Uterus (tissue), 4 donors: Measurements from ENCODE around the gene CBFA2T2. TPM values are rescaled to one million over a fixed set of nuclear protein-coding genes. Genes with fewer than 3 reads are reported as not detected.

ENCODE experiments used
- DNase-seq, 2 donors: peaks; one replicate each; pipeline ENCODE4 v3.0.0-alpha.2; 2019 to 2020
- H3K27ac ChIP-seq, 2 donors: fragments of 200-600 bp; sonication (generic); 1 replicate in 1 of 2; 2 replicates in 1 of 2; pipeline ENCODE4 v1.5.1; 2016 to 2018
- H3K27me3 ChIP-seq, 2 donors: fragments of 200-600 bp; sonication (generic); one replicate each; pipeline ENCODE4 v1.5.1; 2018 to 2019; ENCODE audit warnings: control low read depth in 1 of 2
- H3K36me3 ChIP-seq, 2 donors: fragments of 200-600 bp; sonication (generic); one replicate each; pipeline ENCODE4 v1.5.1; 2019; ENCODE audit warnings: control low read depth in 1 of 2
- H3K4me1 ChIP-seq, 2 donors: fragments of 200-600 bp; sonication (generic); one replicate each; pipeline ENCODE4 v1.5.1; 2018 to 2019; ENCODE audit warnings: control low read depth in 1 of 2
- H3K4me3 ChIP-seq, 2 donors: fragments of 200-600 bp; sonication (generic); 1 replicate in 1 of 2; 2 replicates in 1 of 2; pipeline ENCODE4 v1.5.1; 2018 to 2019; ENCODE audit warnings: mild to moderate bottlenecking in 1 of 2
- H3K9me3 ChIP-seq, 2 donors: fragments of 200-600 bp; sonication (generic); one replicate each; pipeline ENCODE4 v1.5.1; 2019; ENCODE audit warnings: control low read depth in 1 of 2
- CTCF ChIP-seq, 4 experiments: fragments of 200-600 bp in 2 of 4; fragments of 450-650 bp in 2 of 4; sonication (generic) in 2 of 4; IDR thresholded peaks; one replicate each; pipeline ENCODE4 v1.5.1; 2016 to 2019; ENCODE audit warnings: antibody characterized with exemption in 4 of 4, mild to moderate bottlenecking in 2 of 4, moderate library complexity in 1 of 4
- POLR2A ChIP-seq, 2 donors: fragments of 450-650 bp; IDR thresholded peaks; one replicate each; pipeline ENCODE4 v1.6.1; 2016; ENCODE audit warnings: antibody characterized with exemption in 2 of 2, mild to moderate bottlenecking in 1 of 2, moderate library complexity in 1 of 2
- intact Hi-C: fragments of 100-400 bp; cut with DNase I; formaldehyde crosslinking; loops from one replicate; pipeline ENCODE4 v1.15.1; 2023; ENCODE audit warnings: low total_unique reads
- total RNA-seq, 4 donors: library from RNA; depleted of rRNA in 3 of 4; stranded (reverse); fragments of >200 nt in 3 of 4; gene quantifications; one replicate each; pipeline versions ENCODE4 v1.1.0 to v1.2.4, GENCODE V29; 2014 to 2023
- donor health status: DM: yes; HTN: yes; CAD: no.

Gene CBFA2T2
- total RNA-seq, 4 donors from 2014 or later, result 13.6 to 32.4 (median 24.3) TPM

GRCh38 chr20:33656010-33656782 is 166.3 kb downstream of the CBFA2T2 start:
- intact Hi-C loops, result no loop called here
- Histone ChIP-seq H3K27me3 (no peaks in the 10 kb centered on the region), H3K4me3 (no peak overlapping the region), H3K27ac (no peak overlapping the region), H3K9me3 (no peaks in the 10 kb centered on the region), H3K4me1 (peaks cover 0 to 4% of the 10 kb centered on the region in 2 donors), H3K36me3 (no peaks in the 10 kb centered on the region)
- TF ChIP-seq CTCF (IDR thresholded peaks at IDR 0.05), result no peak
- TF ChIP-seq POLR2A (IDR thresholded peaks at IDR 0.05), result no peak
- peak in 1 of 2 donors; percentile 18 for DNase-seq

GRCh38 chr20:33656783-33657703 is 167.1 kb downstream of the CBFA2T2 start:
- Histone ChIP-seq H3K9me3 (no peaks in the 10 kb centered on the region), H3K4me1 (peaks cover 0 to 4% of the 10 kb centered on the region in 2 donors), H3K27ac (no peak overlapping the region), H3K27me3 (no peaks in the 10 kb centered on the region), H3K36me3 (no peaks in the 10 kb centered on the region), H3K4me3 (no peak overlapping the region)
- intact Hi-C loops, result no loop called here
- TF ChIP-seq CTCF (IDR thresholded peaks at IDR 0.05), result no peak
- TF ChIP-seq POLR2A (IDR thresholded peaks at IDR 0.05), result no peak
- DNase-seq, result no peak

- H3K27ac ChIP-seq, result no peak overlapping the region
- no peaks in the 10 kb centered on the region for H3K27me3 ChIP-seq
- intact Hi-C loops, result no loop called here
- DNase-seq, result no peak
- no peaks in the 10 kb centered on the region for H3K9me3 ChIP-seq
- TF ChIP-seq CTCF (IDR thresholded peaks at IDR 0.05), result no peak
- TF ChIP-seq POLR2A (IDR thresholded peaks at IDR 0.05), result no peak
- no peak overlapping the region for H3K4me3 ChIP-seq
- H3K36me3 ChIP-seq, result no peaks in the 10 kb centered on the region
- peaks cover 0 to 6% of the 10 kb centered on the region in 2 donors for H3K4me1 ChIP-seq
These were observed 167.8 kb downstream of the CBFA2T2 start for GRCh38 chr20:33657704-33658095.

GRCh38 chr20:33658510-33658909 is 168.6 kb downstream of the CBFA2T2 start:
- Histone ChIP-seq H3K4me3 (no peak overlapping the region), H3K27me3 (no peaks in the 10 kb centered on the region), H3K9me3 (no peaks in the 10 kb centered on the region), H3K36me3 (no peaks in the 10 kb centered on the region), H3K4me1 (peaks cover 0 to 10% of the 10 kb centered on the region in 2 donors), H3K27ac (no peak overlapping the region)
- intact Hi-C loops, result no loop called here
- no peak for DNase-seq
- TF ChIP-seq CTCF (IDR thresholded peaks at IDR 0.05) (no peak), POLR2A (IDR thresholded peaks at IDR 0.05) (no peak)

- Histone ChIP-seq H3K27ac (no peak overlapping the region), H3K27me3 (no peaks in the 10 kb centered on the region), H3K36me3 (no peaks in the 10 kb centered on the region), H3K4me3 (no peak overlapping the region), H3K4me1 (peaks cover 0 to 7% of the 10 kb centered on the region in 2 donors), H3K9me3 (no peaks in the 10 kb centered on the region)
- intact Hi-C loops, result no loop called here
- no peak for DNase-seq
- no peak for TF ChIP-seq CTCF (IDR thresholded peaks at IDR 0.05)
- TF ChIP-seq POLR2A (IDR thresholded peaks at IDR 0.05), result no peak
These were observed 169.0 kb downstream of the CBFA2T2 start for GRCh38 chr20:33658929-33659328.
